G401 (cell line): ENCODE measurements around the gene ZDHHC12. TPM values are rescaled to one million over a fixed set of nuclear protein-coding genes. Genes with fewer than 3 reads are reported as not detected.

Experiments used
- DNase-seq: peaks from one replicate; pipeline ENCODE4 v3.0.0-alpha.2; 2015; ENCODE audit warnings: low spot score
- in situ Hi-C: cut with HindIII; loops from 2 replicates; pipeline ENCODE4 v1.10.0; 2016; ENCODE audit warnings: low sequenced_read_pairs, mixed read lengths
- total RNA-seq: library from RNA; depleted of rRNA; stranded (reverse); fragments of >200 nt; shearing (Covaris generic); gene quantifications from 2 replicates; pipeline ENCODE4 v1.2.3, GENCODE V29; 2014; rRNA removed

The ZDHHC12 gene, protein sequence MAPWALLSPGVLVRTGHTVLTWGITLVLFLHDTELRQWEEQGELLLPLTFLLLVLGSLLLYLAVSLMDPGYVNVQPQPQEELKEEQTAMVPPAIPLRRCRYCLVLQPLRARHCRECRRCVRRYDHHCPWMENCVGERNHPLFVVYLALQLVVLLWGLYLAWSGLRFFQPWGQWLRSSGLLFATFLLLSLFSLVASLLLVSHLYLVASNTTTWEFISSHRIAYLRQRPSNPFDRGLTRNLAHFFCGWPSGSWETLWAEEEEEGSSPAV
- 36.4 and 40.2 TPM in 2 replicates for total RNA-seq

DNA sequence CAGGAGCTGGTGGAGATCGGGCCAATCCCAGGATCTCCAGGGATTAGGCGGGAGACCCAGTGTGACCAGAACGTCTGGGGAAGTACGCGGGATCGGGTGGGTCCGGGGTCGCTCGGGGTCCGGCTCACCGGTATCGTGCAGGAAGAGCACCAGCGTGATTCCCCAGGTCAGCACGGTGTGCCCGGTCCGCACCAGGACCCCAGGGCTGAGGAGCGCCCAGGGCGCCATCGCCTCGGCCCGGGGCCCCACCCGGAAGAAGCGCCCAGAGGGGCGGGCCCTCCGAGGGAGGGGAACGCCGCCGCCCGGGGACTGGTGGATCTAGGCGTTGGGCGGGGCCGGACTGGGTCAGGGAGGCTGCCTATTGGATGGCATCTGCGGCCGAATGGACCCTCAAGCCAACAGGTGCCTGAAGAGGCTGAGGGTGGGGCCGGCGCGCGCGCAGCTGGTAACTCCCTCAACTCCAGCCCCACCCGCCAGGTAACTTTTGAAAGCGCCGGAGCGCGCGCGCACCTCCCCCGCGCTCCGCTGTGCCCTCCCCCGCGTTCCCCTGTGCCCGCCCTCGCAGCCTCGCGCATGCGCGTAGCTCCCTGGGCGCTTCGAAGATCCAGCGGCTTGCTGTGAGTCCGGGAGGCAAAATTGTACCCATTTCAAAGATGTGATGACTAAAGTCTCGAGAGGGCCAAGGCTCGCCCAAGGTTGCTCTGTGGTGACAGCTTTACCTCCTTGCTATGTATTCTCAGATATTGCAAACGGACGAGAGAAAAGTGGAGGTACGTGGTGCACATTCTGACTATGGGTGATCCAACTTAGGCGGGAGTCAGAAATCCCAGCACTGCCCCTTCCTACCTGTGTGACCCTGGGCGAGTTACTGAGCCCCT, at the start of gene ZDHHC12:
TSS of gene ZDHHC12 (minus strand) at position 262 of the 878 bp plus-strand sequence. CDS start at position 228, 34 bp downstream.
- in situ Hi-C loops, result no loop called here
- peak; percentile 99 for DNase-seq

DNA sequence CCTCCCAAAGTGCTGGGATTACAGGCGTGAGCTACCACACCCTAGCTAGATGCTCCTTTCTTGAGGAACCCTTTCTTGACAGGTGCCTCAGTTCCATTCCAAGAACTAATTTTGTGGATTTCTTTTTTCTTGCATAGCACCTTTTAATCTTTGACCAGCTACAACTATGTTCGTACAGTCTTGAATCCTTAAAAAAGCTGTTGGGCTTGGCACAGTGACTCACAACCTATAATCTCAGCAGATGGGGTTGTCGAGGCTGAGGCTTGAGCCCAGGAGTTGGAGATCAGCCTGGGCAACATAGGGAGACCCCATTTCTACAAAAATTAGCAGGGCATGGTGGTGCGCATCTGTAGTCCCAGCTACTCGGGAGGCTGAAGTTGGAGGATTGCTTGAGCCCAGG, 49.1 kb upstream of the ZDHHC12 start:
- in situ Hi-C loops, result no loop called here
- DNase-seq, result no peak

DNA sequence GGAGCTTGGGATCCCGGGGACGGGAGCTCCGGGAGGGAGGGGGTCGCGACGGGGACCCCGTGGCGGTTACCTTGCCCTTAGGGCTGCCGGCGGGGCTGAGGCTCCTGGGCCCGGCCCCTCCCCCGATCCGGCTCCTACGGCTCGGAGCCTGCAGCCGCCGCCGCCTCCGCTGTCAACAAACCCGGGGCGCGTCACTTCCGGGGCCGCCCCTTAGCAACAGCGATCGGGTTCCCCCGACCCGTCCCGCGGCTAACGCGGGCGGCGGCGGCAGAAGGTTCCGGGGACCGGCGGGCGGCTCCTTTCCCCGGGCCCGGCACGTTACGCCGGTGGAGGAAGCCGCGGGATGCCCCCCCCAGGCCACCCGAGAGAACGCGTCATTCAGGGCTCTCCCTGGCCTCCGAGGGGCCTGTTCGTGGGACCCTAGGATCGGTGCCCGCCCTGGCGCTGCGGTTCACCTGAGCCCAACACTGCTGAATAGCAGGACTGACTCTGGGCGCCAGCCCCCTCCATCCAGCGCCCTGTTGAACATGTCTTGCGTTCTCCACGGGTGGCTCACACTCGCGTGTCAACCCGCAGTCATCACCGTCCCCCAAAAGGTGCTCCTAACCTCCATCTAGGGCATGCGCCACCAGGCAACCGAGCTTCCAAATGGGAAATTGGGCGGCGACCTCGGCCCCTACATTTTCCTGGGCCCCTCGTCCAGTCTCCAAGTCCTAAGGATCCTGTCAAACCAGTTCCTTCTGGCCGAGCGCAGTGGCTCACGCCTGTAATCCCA, 48.0 kb upstream of the ZDHHC12 start, which contains the start of gene ZER1:
TSS of gene ZER1 (minus strand) at position 183 of the 775 bp plus-strand sequence. CDS start 16,362 bp downstream, outside the sequence.
- in situ Hi-C loops, result no loop called here
- peak; percentile 92 for DNase-seq

DNA sequence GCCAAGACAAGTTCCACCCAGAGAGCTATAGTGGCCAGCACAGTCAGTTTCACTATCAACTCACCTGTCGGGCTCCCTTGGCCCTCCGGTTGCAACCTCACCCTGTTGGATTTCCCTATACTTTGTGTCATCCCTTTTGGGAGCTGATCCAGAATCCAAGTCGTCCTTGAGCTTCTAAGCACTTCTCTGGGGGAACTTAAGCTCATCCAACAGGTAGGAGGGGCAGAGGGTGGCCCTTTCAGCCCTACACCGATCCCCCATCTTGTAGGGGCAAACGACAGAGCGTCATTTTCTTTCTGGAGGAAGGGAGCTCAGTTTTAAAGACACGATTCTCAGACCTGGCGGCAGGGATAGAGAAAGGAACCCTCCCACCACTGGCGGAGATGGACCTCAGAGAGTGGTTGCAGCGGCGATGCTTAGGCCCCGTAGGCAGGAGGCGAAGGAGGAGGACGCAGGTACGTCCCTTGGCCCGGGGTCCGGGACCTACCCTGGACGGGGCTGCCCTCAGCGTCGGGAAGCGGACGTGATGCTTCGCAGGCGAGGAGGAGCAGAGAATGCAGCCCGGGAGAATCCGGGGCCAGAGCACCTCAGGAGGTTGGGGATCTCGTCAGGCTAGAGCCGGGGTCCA, 47.3 kb upstream of the ZDHHC12 start:
- DNase-seq, result peak; percentile 14
- in situ Hi-C loops, result no loop called here

DNA sequence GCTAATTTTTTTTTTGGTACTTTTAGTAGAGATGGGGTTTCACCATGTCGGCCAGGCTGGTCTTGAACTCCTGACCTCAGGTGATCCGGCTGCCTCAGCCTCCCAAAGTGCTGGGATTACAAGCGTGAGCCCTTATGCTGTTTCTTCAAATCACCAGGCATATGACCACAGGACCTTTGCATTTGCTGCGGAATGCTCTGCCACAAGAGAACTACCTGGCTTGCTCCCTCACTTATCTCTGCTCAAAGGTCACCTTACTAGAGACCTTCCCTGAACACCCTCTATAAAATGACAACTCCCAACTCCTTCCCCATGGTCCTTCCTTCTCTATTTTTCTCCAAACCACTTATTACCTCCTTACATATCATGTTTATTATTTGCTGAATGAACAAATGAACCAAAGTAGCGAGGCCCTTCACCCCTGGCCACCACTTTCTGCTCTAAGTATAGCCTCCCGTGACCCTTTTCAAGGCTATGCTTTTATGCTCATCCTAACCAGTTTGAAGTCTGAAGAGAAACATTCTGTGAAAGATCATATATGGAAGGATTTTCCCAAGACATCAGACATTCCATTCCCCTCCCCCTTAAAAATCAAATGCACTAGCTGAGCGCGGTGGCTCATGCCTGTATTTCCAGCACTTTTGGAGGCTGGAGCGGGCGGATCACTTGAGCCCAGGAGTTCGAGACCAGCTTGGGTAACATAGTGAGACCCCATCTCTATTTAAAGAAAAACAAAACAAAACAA, 46.5 kb upstream of the ZDHHC12 start:
- no peak for DNase-seq
- in situ Hi-C loops, result no loop called here

DNA sequence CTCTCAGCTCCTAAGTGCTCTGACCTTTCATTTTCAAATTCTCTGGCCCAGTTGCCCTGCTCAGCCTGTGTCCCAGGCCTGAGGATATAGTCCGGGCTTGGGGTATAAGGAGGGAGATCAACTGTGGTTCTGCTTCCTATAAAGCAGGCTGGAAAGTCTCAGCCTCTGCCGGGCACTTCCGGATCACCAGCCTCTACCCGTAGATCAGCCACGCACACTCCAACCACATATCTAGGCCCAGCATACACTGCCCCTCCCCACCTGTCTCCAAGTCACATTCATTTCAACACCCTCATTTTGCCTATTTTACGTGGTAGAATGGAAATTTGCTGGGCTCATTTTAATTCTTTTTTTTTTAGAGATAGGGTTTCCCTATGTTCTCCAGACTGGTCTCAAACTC, 44.7 kb upstream of the ZDHHC12 start:
- in situ Hi-C loops, result loop anchor here (5.0 kb wide), 1 partner anchor 39 kb away; no protein-coding TSS in a partner anchor

DNA sequence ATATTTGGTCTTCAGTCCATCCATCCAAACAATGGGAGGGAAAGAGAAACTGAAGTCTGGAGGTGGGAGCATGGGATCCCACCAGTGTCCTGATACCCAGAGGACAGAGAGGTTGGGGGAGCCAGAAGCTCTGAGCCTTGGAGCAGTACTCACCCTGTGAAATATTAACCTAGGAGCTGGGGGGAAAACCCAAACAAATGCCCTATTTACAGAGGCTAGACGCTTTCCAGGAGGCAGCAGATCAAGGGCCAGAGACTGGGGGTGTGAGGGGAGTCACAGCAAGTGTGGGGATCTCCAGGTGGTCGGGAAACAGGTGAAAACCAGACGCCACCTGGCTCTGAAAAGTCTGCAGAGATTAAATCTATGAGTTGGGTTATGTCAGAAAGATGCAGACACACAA, 41.6 kb upstream of the ZDHHC12 start:
- in situ Hi-C loops, result loop anchor here (5.0 kb wide), 1 partner anchor 42 kb away; no protein-coding TSS in a partner anchor
- DNase-seq, result no peak

More for the DNA sequence above, 44.7 kb upstream of the ZDHHC12 start:
- no peak for DNase-seq

DNA sequence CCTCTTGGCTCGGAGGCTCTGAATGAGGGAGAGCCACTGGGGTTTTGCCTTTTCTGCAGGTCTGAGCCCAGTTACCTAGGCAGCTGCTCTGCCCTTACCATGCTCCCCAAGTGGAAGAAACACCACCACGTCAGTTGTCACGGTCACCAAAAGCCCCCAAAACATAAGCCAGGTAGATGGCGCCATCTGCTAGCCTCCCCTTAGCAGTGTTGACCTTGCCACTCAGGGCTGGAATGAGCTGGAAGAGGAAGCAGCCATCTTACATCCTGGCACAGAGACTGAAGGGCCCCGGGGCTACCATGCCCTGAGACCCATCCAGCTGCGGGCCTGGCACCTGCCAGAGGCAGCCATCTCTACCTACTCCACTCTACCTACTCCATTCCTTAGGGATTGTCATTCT, 40.4 kb upstream of the ZDHHC12 start:
- in situ Hi-C loops, result no loop called here
- no peak for DNase-seq

DNA sequence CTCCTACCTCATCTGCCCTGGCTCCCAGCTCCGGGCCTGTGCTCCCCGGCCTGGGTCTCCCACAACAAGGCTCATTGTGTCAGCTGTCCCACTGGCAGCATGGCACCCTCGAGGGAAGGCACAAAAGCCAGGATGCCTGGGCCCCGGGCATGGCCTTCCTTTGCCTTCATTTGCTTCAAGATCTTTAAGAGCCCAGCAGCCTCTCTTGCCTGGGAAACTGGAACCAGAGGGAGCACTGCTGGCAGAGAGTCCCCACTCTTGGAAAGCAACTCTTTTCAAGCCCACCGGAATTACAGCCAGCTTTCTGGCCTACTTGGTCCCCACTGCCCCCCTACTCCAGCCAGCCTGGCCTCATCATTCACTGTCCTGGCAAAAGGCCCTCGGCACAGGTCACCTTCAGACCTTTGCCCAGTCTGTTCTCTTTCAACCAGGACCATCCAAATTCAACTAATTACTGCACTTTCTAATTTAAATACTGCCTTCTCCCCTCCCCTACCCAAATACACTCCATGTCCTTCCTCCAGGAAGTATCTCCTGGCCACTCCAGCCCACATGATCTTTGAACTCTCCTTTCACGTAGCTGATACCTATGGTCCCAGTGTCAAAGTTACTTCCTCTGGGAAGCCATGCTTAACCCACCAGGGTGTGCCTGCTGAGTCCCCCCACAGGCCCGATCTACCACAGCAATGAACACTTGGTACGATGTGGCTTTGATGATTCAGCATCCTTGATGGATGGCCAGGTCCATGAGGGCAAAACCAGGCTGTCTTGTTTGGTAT, 38.9 kb upstream of the ZDHHC12 start:
- in situ Hi-C loops, result no loop called here
- DNase-seq, result no peak

DNA sequence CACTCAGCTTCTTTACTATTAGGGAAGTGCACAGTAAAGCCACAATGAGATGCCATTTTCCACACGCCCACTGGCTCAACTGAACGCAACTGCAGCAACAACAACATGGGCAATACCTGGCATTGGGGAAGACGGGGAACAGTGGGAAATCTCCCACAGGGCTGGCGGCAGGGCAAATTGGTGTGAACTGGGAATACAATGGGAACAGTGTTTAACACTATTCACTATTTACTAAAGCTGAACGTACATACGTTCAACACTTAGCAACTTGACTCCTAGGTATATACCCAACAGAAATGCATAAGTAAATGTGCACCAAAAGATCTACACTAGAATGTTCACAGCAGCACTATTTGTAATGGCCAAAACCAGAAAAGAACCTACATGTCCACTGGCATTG, 33.7 kb upstream of the ZDHHC12 start:
- in situ Hi-C loops, result no loop called here
- DNase-seq, result no peak

DNA sequence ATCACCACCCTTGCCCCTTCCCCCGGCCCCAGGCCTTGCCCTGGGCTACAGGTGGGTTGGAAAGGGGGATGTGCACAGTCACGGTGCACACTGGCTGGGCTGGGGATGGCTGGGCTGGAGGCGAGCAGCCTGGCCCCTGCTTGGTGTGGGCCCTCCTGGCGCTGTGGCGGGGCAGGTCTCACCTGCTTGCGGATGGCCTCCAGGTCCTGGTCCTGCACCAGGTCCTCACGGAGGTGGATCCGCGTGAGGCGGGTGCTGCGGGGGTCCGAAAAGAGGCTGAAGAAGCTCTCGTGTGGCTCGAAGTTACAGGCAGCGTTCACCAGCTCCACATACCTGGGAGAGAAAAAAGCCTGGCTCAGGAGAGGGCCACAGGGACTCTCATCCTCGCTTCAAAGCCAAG, 29.7 kb upstream of the ZDHHC12 start:
- in situ Hi-C loops, result no loop called here
- no peak for DNase-seq

DNA sequence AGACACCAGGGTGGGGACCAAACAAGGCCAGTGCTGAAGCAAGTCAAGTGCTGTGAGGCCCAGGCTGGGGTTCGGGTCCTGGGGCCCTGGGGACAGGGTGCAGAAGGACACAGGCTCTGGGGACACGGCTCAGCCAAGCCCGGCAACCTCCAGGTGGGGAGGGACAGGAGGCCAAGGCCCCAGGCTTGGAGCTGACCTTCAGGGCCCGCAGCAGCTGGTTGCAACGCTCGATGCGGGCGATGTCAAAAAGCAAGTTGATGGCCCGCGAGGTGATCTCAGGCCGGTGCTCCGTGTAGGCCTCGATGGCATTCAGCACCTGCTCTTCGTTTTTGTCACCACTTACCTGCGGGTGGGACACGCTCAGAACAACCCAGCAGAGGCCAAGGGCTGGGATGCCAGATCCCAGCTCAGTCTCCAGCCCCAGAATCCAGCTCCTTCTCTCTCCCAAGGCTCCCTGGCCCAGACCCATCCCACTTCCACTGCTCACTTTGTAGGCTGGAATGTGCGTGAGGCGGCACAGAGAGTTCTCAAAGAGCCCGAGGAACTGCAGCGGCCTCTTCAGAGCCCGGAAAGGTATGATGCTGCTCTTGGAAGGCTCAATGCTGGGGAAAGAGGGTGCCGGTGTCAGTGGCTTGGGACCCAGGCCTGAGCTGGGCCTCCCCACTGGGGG, 27.1 kb upstream of the ZDHHC12 start:
- no peak for DNase-seq
- in situ Hi-C loops, result no loop called here

DNA sequence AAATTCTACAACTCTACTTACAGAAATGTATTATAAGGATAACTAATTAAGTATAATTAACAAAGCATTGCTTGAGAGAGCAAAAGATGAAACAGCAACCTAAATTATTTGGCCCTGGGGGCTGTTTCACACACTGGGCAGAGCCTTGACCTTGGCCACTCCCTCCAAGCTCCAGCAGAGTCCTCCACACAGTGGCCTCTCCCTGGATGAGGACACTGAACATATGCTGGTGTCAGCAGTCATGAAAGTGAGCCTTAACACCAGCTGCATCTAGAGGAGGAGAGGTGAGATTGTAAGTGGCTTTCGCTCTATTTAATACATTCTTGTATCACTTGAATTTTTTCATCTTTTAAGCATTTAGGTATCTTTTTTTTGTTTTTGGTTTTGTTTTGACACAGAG, 23.3 kb upstream of the ZDHHC12 start:
- in situ Hi-C loops, result no loop called here

DNA sequence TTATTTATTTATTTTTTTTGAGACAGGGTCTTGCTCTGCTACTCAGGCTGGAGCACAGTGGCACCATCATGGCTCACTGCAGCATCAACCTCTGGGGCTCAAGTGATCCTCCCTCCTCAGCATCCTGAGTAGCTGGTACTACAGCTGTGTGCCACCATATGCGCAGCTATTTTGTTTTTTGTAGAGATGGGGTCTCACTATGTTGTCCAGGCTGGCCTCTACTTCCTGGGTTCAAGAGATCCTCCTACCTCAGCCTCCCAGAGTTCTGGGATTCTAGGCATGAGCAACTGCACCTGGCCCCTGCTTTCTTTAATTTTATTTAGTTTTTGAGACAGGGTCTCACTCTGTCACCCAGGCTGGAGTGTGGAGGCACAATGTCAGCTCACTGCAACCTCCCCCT, 19.5 kb upstream of the ZDHHC12 start:
- in situ Hi-C loops, result no loop called here
- no peak for DNase-seq

More for the DNA sequence above, 23.3 kb upstream of the ZDHHC12 start:
- no peak for DNase-seq

DNA sequence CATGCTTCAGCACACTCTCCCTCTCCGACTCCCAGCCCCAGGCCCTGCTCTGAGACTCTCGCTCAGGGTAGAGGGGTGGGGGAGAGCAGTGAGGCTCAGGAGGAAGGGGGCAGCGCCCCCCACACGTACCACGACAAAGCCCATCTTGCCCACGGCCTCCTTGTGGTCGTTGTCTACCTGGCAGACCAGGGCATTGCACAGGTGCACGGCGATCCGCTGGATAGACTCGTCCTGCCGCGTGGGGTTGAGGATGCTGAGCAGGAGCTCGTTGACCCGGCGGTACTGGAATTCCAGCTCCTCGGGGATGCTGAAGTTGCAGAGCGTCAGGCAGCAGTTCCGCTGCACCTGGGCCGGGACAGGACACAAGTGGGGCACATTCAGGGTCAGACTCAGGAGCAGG, 18.5 kb upstream of the ZDHHC12 start:
- no peak for DNase-seq
- in situ Hi-C loops, result no loop called here

DNA sequence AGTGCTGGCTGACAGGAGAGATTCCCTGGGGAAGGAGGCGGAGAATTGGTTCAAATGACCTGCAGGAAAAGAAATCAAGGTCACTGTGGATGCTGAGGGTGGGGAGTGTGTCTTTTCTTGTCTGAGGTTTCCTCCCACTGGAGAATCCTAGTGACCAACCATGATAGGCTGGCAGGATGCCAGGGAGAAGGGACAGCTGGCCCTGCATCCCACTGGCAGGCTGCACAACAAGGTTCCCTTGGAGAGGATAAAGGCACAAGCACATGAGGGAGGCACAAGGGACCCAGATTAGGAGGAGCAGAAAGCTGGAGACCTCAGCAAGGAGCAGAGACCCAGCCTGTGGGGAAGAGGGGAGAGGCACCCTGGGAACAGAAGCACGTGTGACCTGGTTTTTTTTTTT, 11.4 kb upstream of the ZDHHC12 start:
- in situ Hi-C loops, result no loop called here
- peak; percentile 72 for DNase-seq

DNA sequence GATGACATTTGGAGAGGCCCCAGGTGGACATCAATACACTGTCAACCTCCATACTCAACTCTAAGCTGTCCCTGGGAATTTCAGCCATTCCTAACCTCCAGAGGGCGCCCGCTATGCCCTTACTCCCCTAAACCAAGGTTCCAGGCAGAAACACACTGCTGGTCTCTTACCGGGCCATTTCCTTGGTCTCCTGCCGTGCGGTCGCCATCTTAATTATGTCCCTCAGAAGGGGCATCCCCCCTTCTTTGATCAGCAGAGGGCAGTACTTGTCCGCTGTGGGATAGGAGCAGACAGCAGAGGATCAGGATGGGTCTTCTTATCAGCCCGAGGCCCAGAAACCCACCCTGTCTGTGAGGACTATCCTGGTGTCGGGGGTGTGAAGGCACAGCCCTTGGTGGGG, 9.3 kb upstream of the ZDHHC12 start:
- in situ Hi-C loops, result no loop called here
- peak; percentile 73 for DNase-seq
